Stimulated activated naive CD8-positive, alpha-beta T cell treated with anti-CD3 and anti-CD28 coated beads, Interleukin-15, Interleukin-2, amounts not matched to agents 100 ng/mL and 50 ng/mL, for 24 hours (primary cell): Measurements from ENCODE around the gene ARL15.

Experiments used
- H3K27ac Mint-ChIP-seq: one replicate; pipeline ENCODE4 v1.8.0; 2021; ENCODE audit warnings: mild to moderate bottlenecking, mixed read lengths
- H3K27me3 Mint-ChIP-seq: one replicate; pipeline ENCODE4 v1.8.0; 2021; ENCODE audit warnings: mixed read lengths
- H3K36me3 Mint-ChIP-seq: one replicate; pipeline ENCODE4 v1.8.0; 2021; ENCODE audit warnings: low read depth, mixed read lengths
- H3K4me1 Mint-ChIP-seq: one replicate; pipeline ENCODE4 v1.8.0; 2021; ENCODE audit warnings: low read depth, mixed read lengths
- H3K4me3 Mint-ChIP-seq: one replicate; pipeline ENCODE4 v1.8.0; 2021; ENCODE audit warnings: mild to moderate bottlenecking, mixed read lengths
- H3K9me3 Mint-ChIP-seq: one replicate; pipeline ENCODE4 v1.8.0; 2021; ENCODE audit warnings: mixed read lengths

Gene ARL15

DNA sequence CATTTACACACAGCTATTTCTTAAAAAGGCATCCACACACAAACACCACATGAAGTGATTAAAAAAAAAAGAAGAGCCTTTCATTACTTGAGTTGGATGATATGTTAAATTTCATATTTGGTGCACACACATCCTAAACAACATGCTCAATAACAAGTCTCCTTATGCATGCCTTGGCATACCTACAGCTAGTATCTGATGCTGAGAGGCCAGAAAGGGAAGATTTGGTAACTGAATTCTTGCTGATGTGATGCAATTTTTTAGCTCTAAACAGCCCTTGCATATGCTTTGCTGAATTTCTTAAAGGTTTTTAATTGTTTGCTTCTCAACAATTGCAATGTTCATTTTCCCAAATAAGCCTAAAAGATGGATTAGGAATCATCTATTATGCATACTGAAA lies 338.8 kb downstream of the ARL15 start:
- H3K9me3 Mint-ChIP-seq, result no peaks in the 10 kb centered on the region
- no peaks in the 10 kb centered on the region for H3K4me1 Mint-ChIP-seq
- no peak overlapping the region for H3K4me3 Mint-ChIP-seq
- H3K27me3 Mint-ChIP-seq, result no peaks in the 10 kb centered on the region
- H3K27ac Mint-ChIP-seq, result no peak overlapping the region
- peaks cover 19% of the 10 kb centered on the region for H3K36me3 Mint-ChIP-seq

DNA sequence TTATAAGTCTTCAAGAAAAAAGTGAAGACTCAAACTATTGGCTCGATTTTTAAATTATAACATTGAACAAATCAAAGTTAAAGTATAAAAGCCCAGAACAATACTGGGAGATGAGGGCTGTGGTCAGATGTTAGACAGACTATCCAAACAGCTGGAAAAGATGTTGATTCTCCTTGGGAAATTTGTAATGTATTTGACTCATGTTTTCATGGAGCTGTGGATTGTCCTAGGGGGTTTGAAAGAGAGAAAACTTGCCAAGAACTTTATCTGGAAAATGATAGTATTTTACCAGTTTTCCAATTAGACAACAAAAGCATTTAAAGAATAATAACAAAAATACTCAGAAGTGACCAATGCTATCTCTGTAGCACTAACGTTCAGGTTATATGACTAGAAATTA lies 339.2 kb downstream of the ARL15 start:
- H3K4me3 Mint-ChIP-seq, result no peak overlapping the region
- H3K27ac Mint-ChIP-seq, result no peak overlapping the region
- H3K27me3 Mint-ChIP-seq, result no peaks in the 10 kb centered on the region
- no peaks in the 10 kb centered on the region for H3K9me3 Mint-ChIP-seq
- H3K4me1 Mint-ChIP-seq, result no peaks in the 10 kb centered on the region
- H3K36me3 Mint-ChIP-seq, result peaks cover 15% of the 10 kb centered on the region

DNA sequence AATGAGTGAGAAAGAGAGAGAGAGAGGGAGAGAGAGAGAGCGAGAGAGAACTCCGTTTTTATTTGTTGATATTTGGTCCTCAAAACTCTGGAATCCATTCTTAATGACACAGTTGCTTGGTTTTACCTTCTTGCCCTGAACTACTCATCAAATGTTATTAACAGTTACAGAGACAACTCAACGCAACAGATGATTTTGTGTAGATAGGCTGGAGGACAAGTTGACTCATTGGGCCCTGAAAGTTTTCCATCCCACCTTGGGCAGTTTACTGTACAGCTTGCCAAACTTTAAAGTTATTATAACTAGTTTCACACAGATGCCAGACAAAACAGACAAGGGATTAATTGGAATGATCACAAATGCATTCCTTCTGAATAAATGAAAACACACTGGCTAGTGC lies 339.9 kb downstream of the ARL15 start:
- Mint-ChIP-seq H3K4me1 (no peaks in the 10 kb centered on the region), H3K36me3 (peaks cover 12% of the 10 kb centered on the region), H3K9me3 (no peaks in the 10 kb centered on the region), H3K27me3 (no peaks in the 10 kb centered on the region), H3K27ac (no peak overlapping the region), H3K4me3 (no peak overlapping the region)

- H3K27ac Mint-ChIP-seq, result no peak overlapping the region
- peaks cover 12% of the 10 kb centered on the region for H3K36me3 Mint-ChIP-seq
These were observed 341.1 kb downstream of the ARL15 start for GRCh38 chr5:53969176-53969730.

GRCh38 chr5:53965459-53965858 lies 344.9 kb downstream of the ARL15 start:
- H3K4me3 Mint-ChIP-seq, result no peak overlapping the region
- no peak overlapping the region for H3K27ac Mint-ChIP-seq
- H3K36me3 Mint-ChIP-seq, result peaks cover 14% of the 10 kb centered on the region
- no peaks in the 10 kb centered on the region for H3K4me1 Mint-ChIP-seq
- no peaks in the 10 kb centered on the region for H3K27me3 Mint-ChIP-seq
- no peaks in the 10 kb centered on the region for H3K9me3 Mint-ChIP-seq

More at GRCh38 chr5:53969176-53969730, 341.1 kb downstream of the ARL15 start:
- Mint-ChIP-seq H3K9me3 (no peaks in the 10 kb centered on the region), H3K27me3 (no peaks in the 10 kb centered on the region), H3K4me1 (no peaks in the 10 kb centered on the region), H3K4me3 (no peak overlapping the region)

DNA sequence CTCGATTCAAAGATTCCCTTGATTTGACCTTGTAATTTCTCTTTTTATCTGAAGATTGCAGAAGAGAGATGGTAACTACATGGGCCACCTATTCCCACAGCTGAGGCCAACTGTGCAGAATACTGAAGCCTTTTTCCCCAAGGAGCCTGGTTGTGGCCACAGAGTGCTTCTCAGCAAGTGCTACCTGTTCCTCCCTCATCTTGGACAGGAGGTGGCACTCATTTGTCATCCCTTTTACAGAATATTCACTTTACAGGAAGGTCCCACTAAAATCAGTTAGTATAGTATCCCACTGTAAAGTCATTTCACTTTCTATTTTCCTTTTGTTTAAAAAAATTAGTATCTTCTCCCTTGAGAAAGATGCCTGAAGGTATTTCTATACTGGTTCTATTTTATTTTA lies 346.4 kb downstream of the ARL15 start:
- H3K4me1 Mint-ChIP-seq, result no peaks in the 10 kb centered on the region
- no peaks in the 10 kb centered on the region for H3K27me3 Mint-ChIP-seq
- peaks cover 7% of the 10 kb centered on the region for H3K9me3 Mint-ChIP-seq
- H3K36me3 Mint-ChIP-seq, result peaks cover 26% of the 10 kb centered on the region
- H3K4me3 Mint-ChIP-seq, result no peak overlapping the region
- H3K27ac Mint-ChIP-seq, result no peak overlapping the region

DNA sequence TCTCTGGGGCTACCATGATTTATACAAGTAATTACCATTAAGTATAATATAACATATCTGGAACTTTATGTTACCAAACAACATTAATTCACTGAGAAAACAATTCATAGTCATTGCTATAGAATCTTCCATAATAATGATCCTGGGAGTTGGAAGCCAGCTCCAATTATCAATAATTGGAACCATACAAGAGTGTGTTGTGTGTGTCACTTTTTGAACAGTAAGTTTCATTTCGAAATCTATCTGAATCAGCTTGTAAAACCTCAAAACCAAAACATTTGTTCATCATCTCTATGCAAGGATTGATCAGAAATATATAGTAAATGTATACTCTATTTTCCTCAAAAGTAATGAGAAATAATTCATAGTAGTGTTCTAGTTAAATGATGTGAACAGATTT lies 348.1 kb downstream of the ARL15 start:
- H3K9me3 Mint-ChIP-seq, result peaks cover 11% of the 10 kb centered on the region
- H3K36me3 Mint-ChIP-seq, result peaks cover 25% of the 10 kb centered on the region
- H3K27ac Mint-ChIP-seq, result no peak overlapping the region
- H3K4me1 Mint-ChIP-seq, result no peaks in the 10 kb centered on the region
- H3K27me3 Mint-ChIP-seq, result no peaks in the 10 kb centered on the region
- no peak overlapping the region for H3K4me3 Mint-ChIP-seq

DNA sequence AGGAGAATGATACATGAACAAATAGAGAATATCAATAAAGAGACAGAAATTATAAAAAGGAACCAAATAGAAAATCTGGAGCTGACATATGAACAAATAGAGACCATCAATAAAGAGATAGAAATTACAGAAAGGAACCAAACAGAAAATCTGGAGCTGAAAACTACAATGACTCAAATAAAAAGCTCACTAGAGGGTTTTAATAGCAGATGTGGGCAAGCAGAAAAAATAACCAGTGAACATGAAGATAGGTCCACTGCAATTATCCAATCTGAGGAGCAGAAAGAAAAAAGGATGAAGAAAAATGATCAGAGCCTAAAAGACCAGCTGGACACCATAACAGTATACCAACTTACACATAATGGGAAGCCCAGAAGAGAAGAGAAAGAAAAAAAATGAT lies 353.7 kb downstream of the ARL15 start:
- Mint-ChIP-seq H3K4me1 (no peaks in the 10 kb centered on the region), H3K4me3 (no peak overlapping the region), H3K36me3 (peaks cover 37% of the 10 kb centered on the region), H3K27me3 (no peaks in the 10 kb centered on the region), H3K9me3 (peaks cover 21% of the 10 kb centered on the region), H3K27ac (peak overlapping the region; percentile 18)

DNA sequence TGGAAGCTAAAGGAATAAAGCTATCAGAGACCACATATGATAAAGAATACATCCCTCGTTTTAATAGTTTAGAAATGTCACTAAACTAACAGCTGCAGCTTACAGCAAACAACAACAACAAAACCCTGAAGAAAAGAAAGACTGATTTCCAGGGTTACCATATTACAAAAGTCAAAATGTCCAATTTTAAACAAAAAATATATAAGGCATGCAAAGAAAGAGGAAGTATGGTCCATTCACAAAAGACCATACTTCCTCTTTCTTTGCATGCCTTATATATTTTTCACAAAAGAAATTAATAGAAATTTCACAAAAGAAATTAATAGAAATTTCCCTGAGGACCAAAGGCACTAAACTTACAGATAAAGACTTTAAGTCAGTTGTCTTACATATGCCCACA lies 354.2 kb downstream of the ARL15 start:
- Mint-ChIP-seq H3K27ac (no peak overlapping the region), H3K27me3 (no peaks in the 10 kb centered on the region), H3K4me1 (no peaks in the 10 kb centered on the region)

DNA sequence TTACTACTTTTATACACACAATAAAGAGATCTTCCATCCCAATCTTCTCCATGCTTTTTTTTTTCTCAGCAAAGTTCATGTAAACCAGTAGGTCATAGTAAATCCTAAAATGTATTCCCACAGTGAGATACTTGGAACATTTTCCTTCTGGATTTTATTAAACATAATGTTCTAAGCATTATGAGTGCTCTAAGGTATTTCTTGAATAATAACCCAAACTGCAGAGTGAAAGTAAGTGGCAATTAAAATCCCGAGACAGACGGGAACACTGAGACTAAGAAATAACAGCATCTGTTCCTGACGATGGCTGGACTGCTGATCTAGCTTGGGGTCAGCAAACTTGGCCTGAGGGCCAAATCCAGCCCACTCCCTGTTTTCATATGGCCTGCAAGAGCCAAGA lies 359.8 kb downstream of the ARL15 start:
- Mint-ChIP-seq H3K4me3 (no peak overlapping the region), H3K9me3 (no peaks in the 10 kb centered on the region), H3K27me3 (no peaks in the 10 kb centered on the region), H3K36me3 (peaks cover 8% of the 10 kb centered on the region), H3K4me1 (no peaks in the 10 kb centered on the region), H3K27ac (no peak overlapping the region)

More for the DNA sequence above, 354.2 kb downstream of the ARL15 start:
- Mint-ChIP-seq H3K4me3 (no peak overlapping the region), H3K36me3 (peaks cover 37% of the 10 kb centered on the region), H3K9me3 (peaks cover 21% of the 10 kb centered on the region)

DNA sequence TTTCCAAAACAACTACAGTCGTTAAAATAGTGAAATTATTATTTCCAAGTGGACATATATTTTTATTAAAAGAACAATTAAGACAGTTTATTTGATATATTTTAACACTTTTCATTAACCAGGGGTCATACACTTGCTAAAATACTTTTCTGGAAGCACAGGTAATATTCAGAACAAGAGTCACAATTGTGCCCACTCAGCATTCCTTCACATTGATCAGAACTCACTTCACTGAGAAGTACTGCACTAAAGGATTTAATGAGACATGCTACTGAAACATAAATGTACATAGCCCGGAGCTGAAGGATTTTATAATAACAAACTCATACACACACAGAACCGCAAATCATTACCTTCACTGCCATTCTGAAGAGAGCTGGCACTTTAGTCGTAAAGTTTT lies 361.8 kb downstream of the ARL15 start:
- no peaks in the 10 kb centered on the region for H3K9me3 Mint-ChIP-seq

DNA sequence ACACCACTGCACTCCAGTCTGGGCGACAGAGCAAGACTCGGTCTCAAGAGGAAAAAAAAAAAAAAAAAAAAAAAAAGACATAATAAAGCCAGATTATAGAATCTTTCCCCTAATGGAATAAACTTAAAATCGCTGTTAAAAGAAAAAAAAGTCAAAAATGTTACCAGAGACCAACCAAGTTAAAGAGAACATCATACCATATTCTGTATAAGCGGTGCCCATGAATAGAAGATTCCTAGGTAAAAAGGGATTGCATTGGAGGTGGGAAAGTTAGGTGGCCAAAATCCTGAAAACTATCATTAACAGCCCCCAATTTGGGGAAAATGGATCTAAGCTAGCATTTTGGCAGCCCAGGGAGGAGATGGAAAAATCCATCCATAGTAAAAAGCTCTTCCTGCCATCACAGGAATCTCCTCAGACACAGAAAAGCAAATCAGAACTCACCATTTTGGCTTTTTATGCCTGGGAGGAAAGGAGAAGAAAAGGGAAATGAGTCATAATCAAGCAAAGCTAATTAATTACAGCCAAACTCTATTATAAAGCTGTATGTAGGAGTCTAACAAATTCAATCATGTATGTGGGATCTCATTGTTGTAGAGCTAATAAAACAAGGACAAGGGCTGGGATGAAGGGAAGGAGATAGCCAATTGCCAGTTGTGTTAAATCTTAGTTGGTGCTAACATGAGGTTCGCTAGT lies 363.8 kb downstream of the ARL15 start:
- Mint-ChIP-seq H3K4me1 (no peaks in the 10 kb centered on the region), H3K36me3 (peaks cover 35% of the 10 kb centered on the region), H3K9me3 (no peaks in the 10 kb centered on the region), H3K27ac (no peak overlapping the region), H3K27me3 (no peaks in the 10 kb centered on the region), H3K4me3 (no peak overlapping the region)

More for the DNA sequence above, 361.8 kb downstream of the ARL15 start:
- H3K4me1 Mint-ChIP-seq, result no peaks in the 10 kb centered on the region
- no peak overlapping the region for H3K27ac Mint-ChIP-seq
- H3K27me3 Mint-ChIP-seq, result no peaks in the 10 kb centered on the region
- H3K4me3 Mint-ChIP-seq, result no peak overlapping the region
- peaks cover 21% of the 10 kb centered on the region for H3K36me3 Mint-ChIP-seq

DNA sequence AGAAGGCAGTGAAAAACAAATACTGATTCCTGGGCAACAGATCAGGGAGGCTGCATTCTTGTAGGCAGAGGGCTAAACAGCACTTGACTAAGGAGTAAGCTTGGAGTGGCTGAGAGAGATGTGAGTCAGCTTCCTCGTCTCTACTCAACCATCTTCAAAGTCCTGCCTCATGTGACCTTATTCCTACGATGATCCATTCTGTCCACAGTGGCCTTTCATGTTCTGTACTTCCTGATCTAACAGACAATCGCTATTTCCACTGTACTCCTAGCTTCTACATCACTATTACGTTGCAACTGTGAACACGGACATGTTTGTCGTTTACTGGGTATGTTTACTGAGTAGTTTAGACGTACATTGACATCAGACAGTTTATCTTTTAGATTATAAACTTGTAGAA lies 365.4 kb downstream of the ARL15 start:
- H3K4me3 Mint-ChIP-seq, result no peak overlapping the region
- no peaks in the 10 kb centered on the region for H3K9me3 Mint-ChIP-seq
- peaks cover 39% of the 10 kb centered on the region for H3K36me3 Mint-ChIP-seq
- no peak overlapping the region for H3K27ac Mint-ChIP-seq
- no peaks in the 10 kb centered on the region for H3K4me1 Mint-ChIP-seq
- H3K27me3 Mint-ChIP-seq, result no peaks in the 10 kb centered on the region

- no peak overlapping the region for H3K27ac Mint-ChIP-seq
- H3K36me3 Mint-ChIP-seq, result peaks cover 40% of the 10 kb centered on the region
- no peaks in the 10 kb centered on the region for H3K4me1 Mint-ChIP-seq
- H3K4me3 Mint-ChIP-seq, result no peak overlapping the region
- no peaks in the 10 kb centered on the region for H3K9me3 Mint-ChIP-seq
- no peaks in the 10 kb centered on the region for H3K27me3 Mint-ChIP-seq
These were observed 366.4 kb downstream of the ARL15 start for GRCh38 chr5:53943938-53944337.

- no peak overlapping the region for H3K27ac Mint-ChIP-seq
- H3K4me3 Mint-ChIP-seq, result no peak overlapping the region
- H3K27me3 Mint-ChIP-seq, result no peaks in the 10 kb centered on the region
- H3K4me1 Mint-ChIP-seq, result no peaks in the 10 kb centered on the region
- no peaks in the 10 kb centered on the region for H3K9me3 Mint-ChIP-seq
- peaks cover 42% of the 10 kb centered on the region for H3K36me3 Mint-ChIP-seq
These were observed 367.6 kb downstream of the ARL15 start for GRCh38 chr5:53942724-53943123.

DNA sequence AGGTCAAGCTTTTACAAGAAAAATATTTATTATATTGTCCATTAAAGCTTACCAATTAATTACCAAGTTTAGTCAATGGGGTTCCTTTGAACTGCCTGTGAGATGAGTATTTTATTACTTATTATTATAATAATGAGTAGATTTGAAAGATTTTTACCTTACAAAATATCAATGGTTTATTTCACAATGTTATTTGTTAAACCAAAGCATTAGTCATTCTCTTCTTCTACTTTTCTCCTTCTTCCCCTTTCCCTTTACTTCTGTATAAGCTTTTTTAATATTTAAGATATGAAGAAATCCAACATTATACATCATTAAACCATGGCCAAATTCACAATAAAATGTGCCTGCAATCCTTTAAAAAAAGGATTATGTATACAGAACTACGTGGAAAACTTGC lies 369.5 kb downstream of the ARL15 start:
- Mint-ChIP-seq H3K4me1 (no peaks in the 10 kb centered on the region), H3K4me3 (no peak overlapping the region), H3K36me3 (peaks cover 38% of the 10 kb centered on the region), H3K9me3 (no peaks in the 10 kb centered on the region), H3K27me3 (no peaks in the 10 kb centered on the region), H3K27ac (no peak overlapping the region)
